HG02981 (cell line): ENCODE measurements around the gene RRP8.

ENCODE experiments used
- ATAC-seq: cut with Tn5 transposase; IDR thresholded peaks from one replicate; pipeline ENCODE4 v1.9.1; 2021; ENCODE audit warnings: mild to moderate bottlenecking, moderate library complexity; ENCODE audit not compliant: unreplicated experiment

The RRP8 gene

GRCh38 chr11:6633422-6634408 is 30.3 kb upstream of the RRP8 start:
- no peak for ATAC-seq

GRCh38 chr11:6632116-6633073 is 29.0 kb upstream of the RRP8 start:
- no peak for ATAC-seq

GRCh38 chr11:6631361-6631890 is 28.0 kb upstream of the RRP8 start:
- ATAC-seq = no peak

GRCh38 chr11:6630632-6631291 is 27.3 kb upstream of the RRP8 start:
- no peak for ATAC-seq

GRCh38 chr11:6629892-6630631 is 26.6 kb upstream of the RRP8 start:
- ATAC-seq = no peak

DNA sequence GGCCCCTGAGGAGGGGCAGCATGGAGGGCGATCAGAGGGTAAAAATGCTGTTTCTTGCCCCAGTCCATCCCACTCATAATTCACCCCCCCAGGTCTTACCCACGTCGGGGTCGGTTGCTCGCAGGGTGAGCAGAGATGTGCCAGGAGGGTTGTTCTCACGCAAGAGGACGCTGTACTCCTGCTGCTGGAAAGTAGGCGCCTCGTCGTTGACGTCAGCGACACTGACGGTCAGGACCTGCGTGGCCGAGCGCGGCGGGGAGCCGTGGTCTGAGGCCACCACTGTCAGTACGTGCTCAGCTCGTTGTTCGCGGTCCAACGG is 26.1 kb upstream of the RRP8 start:
- no peak for ATAC-seq

DNA sequence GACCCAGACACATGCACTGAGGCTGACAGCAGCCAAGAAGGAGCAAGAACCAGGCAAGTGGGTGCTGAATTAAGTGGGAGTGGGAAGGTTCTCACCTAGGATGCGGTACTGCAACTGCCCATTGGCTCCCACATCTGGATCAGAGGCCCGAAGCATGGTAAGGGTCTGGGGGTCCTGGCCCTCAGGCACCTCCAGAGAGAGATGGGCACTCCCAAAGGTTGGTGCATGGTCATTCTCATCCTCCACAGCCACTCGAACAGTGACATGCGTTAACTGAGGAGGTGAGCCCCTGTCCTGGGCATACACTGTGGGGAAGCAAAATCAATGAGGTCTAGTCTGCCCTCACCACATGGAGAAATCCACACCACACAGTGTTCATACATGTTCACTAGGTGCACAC is 25.1 kb upstream of the RRP8 start:
- ATAC-seq = no peak

GRCh38 chr11:6627762-6628241 is 24.4 kb upstream of the RRP8 start:
- ATAC-seq = peak; percentile 76

GRCh38 chr11:6626971-6627761 is 23.8 kb upstream of the RRP8 start:
- no peak for ATAC-seq

GRCh38 chr11:6625832-6626420 is 22.5 kb upstream of the RRP8 start:
- no peak for ATAC-seq

DNA sequence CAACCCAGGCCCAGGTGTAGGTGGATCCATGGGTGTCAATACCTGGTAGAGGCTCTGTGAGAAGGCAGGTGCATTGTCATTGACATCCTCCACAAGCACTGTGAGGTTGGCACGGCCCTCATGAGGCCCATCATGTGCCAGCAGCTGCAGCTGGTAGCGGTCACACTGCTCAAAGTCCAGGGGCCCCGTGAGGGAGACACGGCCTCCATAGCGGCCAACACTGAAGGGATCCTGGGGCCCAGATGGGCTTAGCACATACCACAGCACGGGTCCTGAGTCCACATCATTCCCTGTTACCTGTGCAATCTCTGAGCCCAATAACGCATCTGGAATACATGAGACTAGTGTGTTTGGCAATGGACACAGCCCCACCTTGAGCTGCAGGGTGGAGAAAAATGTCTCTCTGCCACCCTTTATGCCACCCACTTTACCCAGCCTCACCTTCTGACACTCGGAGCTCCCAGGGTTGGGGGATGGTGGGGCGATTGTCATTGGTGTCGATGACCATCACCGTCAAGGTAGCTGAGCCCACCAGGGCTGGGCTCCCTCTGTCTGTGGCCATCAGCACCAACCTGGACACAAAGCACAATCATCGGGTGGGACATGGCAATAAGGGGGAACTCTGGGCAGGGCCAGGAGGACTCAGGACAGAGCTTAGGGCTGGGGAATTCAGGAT is 21.9 kb upstream of the RRP8 start:
- ATAC-seq = no peak

DNA sequence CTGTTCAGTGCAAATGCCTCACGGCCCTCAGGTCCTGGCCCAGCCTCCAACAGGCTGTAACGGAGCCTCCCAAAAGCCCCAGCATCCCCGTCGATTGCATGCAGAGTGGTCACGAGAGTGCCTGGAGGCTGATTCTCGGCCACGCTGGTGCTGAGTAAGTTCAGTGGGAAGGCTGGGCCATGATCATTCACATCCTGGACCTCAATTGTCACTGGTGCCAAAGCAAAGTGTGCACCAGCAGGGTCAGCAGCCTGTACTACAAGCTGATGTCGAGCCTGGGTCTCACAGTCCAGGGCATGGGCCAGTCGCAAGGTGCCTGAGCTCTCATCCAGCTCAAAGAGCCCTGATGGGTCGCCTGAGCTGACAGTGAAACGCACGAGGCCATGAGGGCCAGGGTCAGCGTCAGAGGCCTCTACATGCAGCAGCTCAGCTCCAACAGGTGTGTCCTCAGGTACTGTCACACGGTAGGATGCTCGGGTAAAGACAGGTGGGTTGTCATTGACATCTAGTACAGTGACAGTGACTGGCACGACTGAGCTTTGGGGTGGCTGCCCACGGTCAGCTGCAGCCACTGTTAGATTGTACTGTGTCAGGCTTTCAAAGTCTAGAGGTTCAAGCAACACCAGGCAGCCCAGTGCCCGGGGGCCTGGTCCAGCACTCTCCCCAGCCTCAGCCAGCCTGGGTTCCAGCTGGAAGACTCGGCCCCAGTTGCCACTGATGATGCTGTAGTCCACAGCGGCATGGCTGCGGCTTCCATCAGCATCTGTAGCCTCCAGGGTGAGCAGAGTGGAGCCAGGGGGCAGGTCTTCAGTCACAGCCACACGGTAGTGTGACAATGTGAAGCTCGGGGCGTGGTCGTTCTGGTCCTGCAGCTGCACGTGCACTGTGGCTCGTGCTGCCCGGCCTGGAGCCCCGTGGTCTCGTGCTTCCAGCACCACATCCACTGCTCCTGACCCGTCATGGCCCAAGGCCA is 20.3 kb upstream of the RRP8 start:
- no peak for ATAC-seq

- no peak for ATAC-seq
These were observed 19.1 kb upstream of the RRP8 start for GRCh38 chr11:6622261-6623171.

- ATAC-seq = no peak
These were observed 18.3 kb upstream of the RRP8 start for GRCh38 chr11:6621711-6622211.

GRCh38 chr11:6620636-6621035 is 17.2 kb upstream of the RRP8 start:
- no peak for ATAC-seq
